ENCODE data around the gene MTF2. TPM values are rescaled to one million over a fixed set of nuclear protein-coding genes. Genes with fewer than 3 reads are reported as not detected.

MTF2 gene
- total and polyA plus RNA-seq, 10 donors = 16.4 to 50.5 (median 39.5) TPM

GRCh38 chr1:93076268-93076667 is 2.8 kb upstream of the MTF2 start:
- TF ChIP-seq POLR2AphosphoS5 (IDR thresholded peaks at IDR 0.05) = no peak
- no peak for TF ChIP-seq CTCF (IDR thresholded peaks at IDR 0.05 in 8 of 11, conservative IDR thresholded peaks at IDR 0.05 in 3 of 11)
- TF ChIP-seq POLR2A (IDR thresholded peaks at IDR 0.05) = no peak
- intact Hi-C loops (cut with DNase I; ENCODE audit: low total_unique reads) = no loop called here
- no peak overlapping the region for H3K4me3 ChIP-seq
- no peak for DNase-seq
- no peaks in the 10 kb centered on the region for H3K36me3 ChIP-seq
- 55 to 78% (median 57%) methylated on average over 4 of the region's 4 CpGs for WGBS, 5 donors
- peaks cover 9 to 29% (median 23%) of the 10 kb centered on the region in 6 donors for H3K4me1 ChIP-seq
- peaks cover 0 to 3% (median 2%) of the 10 kb centered on the region in 8 donors for H3K9me3 ChIP-seq
- no peak overlapping the region for H3K27ac ChIP-seq
- no peaks in the 10 kb centered on the region for H3K27me3 ChIP-seq (replicated peaks in 1 of 7)

GRCh38 chr1:93078203-93078602 is 880 bp upstream of the MTF2 start:
- intact Hi-C loops (cut with DNase I; ENCODE audit: low total_unique reads) = no loop called here
- Histone ChIP-seq H3K27ac (peak overlapping the region; percentile 75 to 94 (median 92)), H3K4me1 (peaks cover 28 to 49% (median 42%) of the 10 kb centered on the region in 6 donors)

GRCh38 chr1:93078638-93078985 is 471 bp upstream of the MTF2 start:
- intact Hi-C loops (cut with DNase I; ENCODE audit: low total_unique reads) = no loop called here
- peaks cover 0 to 14% (median 0%) of the 10 kb centered on the region in 6 donors for H3K36me3 ChIP-seq
- peak overlapping the region; percentile 64 to 92 (median 76) for H3K4me3 ChIP-seq
- H3K9me3 ChIP-seq = peaks cover 0 to 2% (median under 1%) of the 10 kb centered on the region in 8 donors
- TF ChIP-seq CTCF (IDR thresholded peaks at IDR 0.05 in 8 of 11, conservative IDR thresholded peaks at IDR 0.05 in 3 of 11) (no peak), POLR2A (IDR thresholded peaks at IDR 0.05) (no peak), POLR2AphosphoS5 (IDR thresholded peaks at IDR 0.05) (no peak)
- H3K27ac ChIP-seq = peak overlapping the region; percentile 75 to 94 (median 92)
- peaks cover 33 to 53% (median 46%) of the 10 kb centered on the region in 6 donors for H3K4me1 ChIP-seq
- WGBS, 5 donors = 3% methylated on average over 7 of the region's 7 CpGs
- DNase-seq = no peak
- no peaks in the 10 kb centered on the region for H3K27me3 ChIP-seq (replicated peaks in 1 of 7)

More at GRCh38 chr1:93078203-93078602, 880 bp upstream of the MTF2 start:
- no peak for DNase-seq
- Histone ChIP-seq H3K9me3 (no peaks in the 10 kb centered on the region), H3K4me3 (peak overlapping the region in 7 of 8 donors; percentile 64 to 92 (median 79)), H3K36me3 (peaks cover 0 to 9% (median 0%) of the 10 kb centered on the region in 6 donors), H3K27me3 (replicated peaks in 1 of 7) (no peaks in the 10 kb centered on the region)
- no peak for TF ChIP-seq CTCF (IDR thresholded peaks at IDR 0.05 in 8 of 11, conservative IDR thresholded peaks at IDR 0.05 in 3 of 11)
- TF ChIP-seq POLR2AphosphoS5 (IDR thresholded peaks at IDR 0.05) = no peak
- no peak for TF ChIP-seq POLR2A (IDR thresholded peaks at IDR 0.05)
- 29 to 38% (median 32%) methylated on average over 3 of the region's 3 CpGs for WGBS, 5 donors

- peaks cover 0 to 19% (median 0%) of the 10 kb centered on the region in 6 donors for H3K36me3 ChIP-seq
- WGBS, 5 donors = 1% methylated on average over 13 of the region's 13 CpGs
- peak overlapping the region; percentile 75 to 94 (median 92) for H3K27ac ChIP-seq
- DNase-seq = peak; percentile 79
- no peaks in the 10 kb centered on the region for H3K27me3 ChIP-seq (replicated peaks in 1 of 7)
- H3K4me1 ChIP-seq = peaks cover 33 to 59% (median 47%) of the 10 kb centered on the region in 6 donors
- peak overlapping the region; percentile 64 to 92 (median 76) for H3K4me3 ChIP-seq
- peaks cover 0 to 11% (median 7%) of the 10 kb centered on the region in 8 donors for H3K9me3 ChIP-seq
- intact Hi-C loops (cut with DNase I; ENCODE audit: low total_unique reads) = loop anchor here (10.0 kb wide), 1 partner anchor 95 kb away; no protein-coding TSS in a partner anchor
- no peak for TF ChIP-seq POLR2AphosphoS5 (IDR thresholded peaks at IDR 0.05)
- TF ChIP-seq CTCF (IDR thresholded peaks at IDR 0.05 in 8 of 11, conservative IDR thresholded peaks at IDR 0.05 in 3 of 11) = no peak
- TF ChIP-seq POLR2A (IDR thresholded peaks at IDR 0.05) = no peak
Observed at GRCh38 chr1:93079685-93080141, 630 bp downstream of the MTF2 start.
